HG02588 (cell line): Measurements from ENCODE around the gene HSPA12A.

Experiments
- ATAC-seq: cut with Tn5 transposase; IDR thresholded peaks from one replicate; pipeline ENCODE4 v1.9.1; 2021; ENCODE audit warnings: mild to moderate bottlenecking, moderate library complexity; ENCODE audit not compliant: unreplicated experiment

HSPA12A gene

GRCh38 chr10:116633216-116633600, 109.2 kb downstream of the HSPA12A start:
- ATAC-seq: no peak

DNA sequence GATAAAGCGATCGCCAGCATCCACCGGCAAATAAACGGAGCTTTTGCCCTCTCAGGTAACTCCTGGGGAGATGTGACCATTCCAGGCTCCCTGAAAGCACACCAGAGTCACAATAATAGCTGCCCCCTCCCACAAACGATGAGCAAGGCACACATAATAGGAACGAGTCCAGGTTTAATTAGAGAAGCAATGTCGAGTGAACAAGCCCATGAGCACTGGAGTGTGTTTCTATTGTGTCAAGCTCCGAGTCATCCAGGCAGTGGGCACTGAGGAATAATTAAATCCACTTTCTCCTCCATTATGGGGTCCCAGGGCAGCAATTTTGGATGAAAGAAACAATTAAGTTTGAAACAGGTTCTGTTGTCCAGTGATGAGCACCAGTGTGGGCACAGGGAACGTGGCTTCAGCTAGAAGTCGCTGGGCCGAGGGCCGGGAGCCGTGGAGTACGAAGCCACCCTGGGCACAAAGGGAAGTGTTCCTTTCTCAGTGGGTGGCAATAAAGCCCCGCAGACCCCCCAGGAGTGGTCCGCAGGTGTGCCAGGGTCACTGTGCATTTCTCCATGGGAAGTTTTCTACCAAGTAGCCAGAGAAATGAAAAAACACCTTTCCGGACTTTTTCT, 109.7 kb downstream of the HSPA12A start:
- ATAC-seq: no peak

DNA sequence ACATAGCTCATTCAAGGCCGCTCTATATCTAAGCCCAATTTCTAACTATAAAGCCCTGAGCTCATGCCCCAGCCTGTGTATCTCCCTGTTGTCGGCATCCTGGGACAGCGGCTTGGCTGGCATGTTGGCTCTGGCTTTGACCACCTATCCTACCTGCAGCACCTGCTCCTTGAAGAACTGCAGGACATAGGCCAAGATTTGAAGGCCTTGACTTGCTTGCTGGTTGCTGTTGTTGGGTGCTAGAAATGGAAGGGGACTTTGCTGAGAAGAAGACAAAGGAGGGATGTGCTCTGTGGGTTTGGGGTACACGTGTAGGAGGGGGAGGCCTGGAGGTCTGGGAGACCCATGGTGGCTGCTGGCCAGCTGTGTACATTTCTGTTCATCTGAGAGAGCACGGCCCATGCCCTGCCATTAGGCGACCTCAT, 110.5 kb downstream of the HSPA12A start:
- ATAC-seq: no peak

GRCh38 chr10:116630020-116630419, 112.3 kb downstream of the HSPA12A start:
- ATAC-seq: no peak

DNA sequence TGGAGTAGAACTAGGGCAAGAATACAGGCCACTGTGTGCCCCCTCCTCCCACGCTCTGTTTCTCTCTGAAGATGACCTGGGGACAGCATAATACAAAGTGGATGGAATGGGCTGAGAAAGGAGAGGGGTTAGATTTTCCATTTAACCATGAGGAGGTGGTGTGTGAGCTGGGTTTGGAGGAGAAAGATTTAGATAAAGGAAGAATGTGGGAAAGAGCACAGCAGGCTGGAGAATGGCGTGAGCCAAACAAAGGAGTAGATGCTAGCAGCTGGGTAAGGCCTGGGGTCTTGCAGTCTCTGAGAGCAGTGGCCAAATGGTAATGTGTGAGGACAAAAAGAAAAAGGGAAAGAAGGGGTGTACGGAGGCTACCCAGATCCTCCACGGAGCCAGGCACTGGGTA, 113.0 kb downstream of the HSPA12A start:
- ATAC-seq: no peak

- no peak for ATAC-seq
Measured at GRCh38 chr10:116627386-116627933, 114.9 kb downstream of the HSPA12A start.

DNA sequence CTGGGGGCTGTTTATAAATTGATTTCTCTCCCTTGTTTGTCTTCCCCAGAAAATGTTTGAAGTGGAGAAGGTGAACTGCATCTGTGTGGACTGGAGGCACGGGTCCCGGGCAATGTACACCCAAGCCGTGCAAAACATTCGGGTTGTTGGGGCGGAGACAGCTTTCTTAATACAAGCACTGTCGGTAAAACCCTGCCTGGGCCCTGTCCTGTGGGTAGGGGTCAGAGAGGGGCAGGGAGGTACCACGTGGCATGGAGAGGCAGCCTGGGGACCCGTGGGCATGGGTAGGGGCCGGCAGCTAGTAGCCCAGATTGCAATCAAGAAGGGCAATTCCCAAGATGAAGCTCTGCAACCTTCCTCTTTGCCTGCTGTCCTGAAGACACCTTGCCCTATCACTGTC, 115.6 kb downstream of the HSPA12A start:
- ATAC-seq: no peak

GRCh38 chr10:116625845-116626244, 116.5 kb downstream of the HSPA12A start:
- no peak for ATAC-seq

GRCh38 chr10:116621934-116622655, 120.3 kb downstream of the HSPA12A start:
- ATAC-seq: no peak

- ATAC-seq: no peak
Measured at GRCh38 chr10:116621476-116621875, 120.9 kb downstream of the HSPA12A start.
